Spinal cord (tissue), 10 donors: ENCODE data around the gene MACROD2. TPM values are rescaled to one million over a fixed set of nuclear protein-coding genes. Genes with fewer than 3 reads are reported as not detected.
"Not testable (repeated sequence)": the region's sequence is repeated elsewhere in the genome, so short reads cannot be mapped to it uniquely, and the experiment has no call there.

Experiments used
- DNase-seq, 6 donors: peaks; one replicate each; pipeline versions ENCODE4 v3.0.0 to v3.0.0-alpha.2; 2013 to 2015; ENCODE audit warnings: low spot score in 6 of 6, low read depth in 4 of 6
- H3K27ac ChIP-seq: one replicate; pipeline ENCODE4 v1.5.1; 2013; ENCODE audit warnings: low read depth, low read length, control low read depth
- H3K27me3 ChIP-seq: one replicate; pipeline ENCODE4 v1.6.1; 2013; ENCODE audit warnings: low read length; ENCODE audit not compliant: control insufficient read depth, insufficient read depth
- H3K36me3 ChIP-seq: one replicate; pipeline ENCODE4 v1.6.1; 2013; ENCODE audit warnings: low read length; ENCODE audit not compliant: control insufficient read depth, insufficient read depth
- H3K4me1 ChIP-seq: one replicate; pipeline ENCODE4 v1.6.1; 2013; ENCODE audit warnings: low read length; ENCODE audit not compliant: control insufficient read depth, insufficient read depth
- H3K4me3 ChIP-seq: one replicate; pipeline ENCODE4 v1.5.1; 2013; ENCODE audit warnings: low read depth, low read length, control low read depth
- H3K9me3 ChIP-seq: one replicate; pipeline ENCODE4 v1.6.1; 2013; ENCODE audit warnings: low read length; ENCODE audit not compliant: control insufficient read depth, insufficient read depth
- WGBS: methylation state at CpG from one replicate; pipeline ENCODE4 v1.1.5; 2013; ENCODE audit warnings: missing lambda C conversion rate; ENCODE audit not compliant: insufficient coverage; 5-methylcytosine and 5-hydroxymethylcytosine counted together
- polyA plus RNA-seq, 2 donors: library from polyadenylated mRNA; unstranded; fragments of 120-200 nt; gene quantifications; one replicate each; pipeline ENCODE4 v1.2.1, GENCODE V29; 2013; ENCODE audit not compliant: insufficient read length in 2 of 2
- total RNA-seq, 2 donors: library from RNA; depleted of rRNA in 1 of 2; stranded (reverse); fragments of 120-200 nt in 1 of 2; fragments of >200 nt in 1 of 2; gene quantifications; one replicate each; pipeline versions ENCODE4 v1.2.3 to v1.2.4, GENCODE V29; 2013 to 2014
- donor health status: healthy.

The MACROD2 gene
- total and polyA plus RNA-seq, 4 donors = 16.2 to 34.0 (median 23.6) TPM

DNA sequence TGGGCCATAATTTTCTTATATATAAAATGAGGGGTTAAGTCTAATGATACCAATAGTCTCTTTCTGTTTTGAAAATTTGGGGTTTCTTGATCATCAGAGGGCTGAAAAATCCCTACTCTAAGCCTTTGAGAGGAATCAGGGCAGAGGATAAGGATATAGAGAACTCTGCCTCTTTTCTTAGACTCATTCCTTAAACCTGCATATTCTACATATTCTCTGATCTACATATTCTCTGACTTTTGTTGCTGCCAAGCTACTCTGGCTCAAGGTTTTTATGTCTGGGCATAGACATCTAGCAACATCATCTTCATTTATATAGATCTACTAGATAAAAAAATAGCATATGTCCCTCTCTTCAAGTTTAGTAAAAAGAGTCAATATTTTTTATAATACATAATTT lies 270.9 kb downstream of the MACROD2 start:
- no peaks in the 10 kb centered on the region for H3K36me3 ChIP-seq
- H3K27me3 ChIP-seq = no peaks in the 10 kb centered on the region

DNA sequence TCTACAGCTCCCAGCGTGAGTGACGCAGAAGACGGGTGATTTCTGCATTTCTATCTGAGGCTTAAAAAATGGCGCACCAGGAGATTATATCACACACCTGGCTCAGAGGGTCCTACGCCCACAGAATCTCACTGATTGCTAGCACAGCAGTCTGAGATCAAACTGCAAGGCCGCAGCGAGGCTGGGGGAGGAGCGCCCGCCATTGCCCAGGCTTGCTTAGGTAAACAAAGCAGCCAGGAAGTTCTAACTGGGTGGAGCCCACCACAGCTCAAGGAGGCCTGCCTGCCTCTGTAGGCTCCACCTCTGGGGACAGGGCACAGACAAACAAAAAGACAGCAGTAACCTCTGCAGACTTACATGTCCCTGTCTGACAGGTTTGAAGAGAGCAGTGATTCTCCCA lies 275.4 kb downstream of the MACROD2 start:
- H3K27ac ChIP-seq, H3K36me3 ChIP-seq, H3K4me3 ChIP-seq, DNase-seq, H3K27me3 ChIP-seq, H3K9me3 ChIP-seq, H3K4me1 ChIP-seq: not testable (repeated sequence)
- WGBS = 96% methylated on average over 5 of the region's 9 CpGs

More for the DNA sequence above, 270.9 kb downstream of the MACROD2 start:
- H3K9me3 ChIP-seq = peaks cover 1% of the 10 kb centered on the region
- no peaks in the 10 kb centered on the region for H3K4me1 ChIP-seq
- no peak overlapping the region for H3K27ac ChIP-seq
- no peak for DNase-seq
- no peak overlapping the region for H3K4me3 ChIP-seq

DNA sequence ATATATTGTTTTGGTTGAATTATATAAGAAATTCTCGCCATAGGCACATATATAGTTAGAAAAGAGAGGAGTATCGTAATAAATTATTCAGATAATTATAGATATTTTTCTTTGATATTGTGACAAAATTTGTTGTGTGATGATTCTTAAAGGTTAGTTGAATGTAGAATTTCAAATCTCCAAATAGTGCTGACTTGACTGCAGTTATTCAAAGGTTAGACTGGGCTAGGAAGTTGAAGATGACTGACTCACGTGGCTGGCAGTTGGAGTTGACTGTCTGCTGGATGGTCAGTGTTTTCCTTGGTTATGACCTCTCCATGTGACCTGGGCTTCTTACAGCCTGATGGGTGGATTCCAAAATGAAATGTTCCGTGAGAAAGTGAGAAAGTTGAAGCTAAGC lies 286.8 kb downstream of the MACROD2 start:
- Histone ChIP-seq H3K4me3 (no peak overlapping the region), H3K4me1 (no peaks in the 10 kb centered on the region), H3K9me3 (no peaks in the 10 kb centered on the region), H3K36me3 (no peaks in the 10 kb centered on the region), H3K27ac (no peak overlapping the region), H3K27me3 (no peaks in the 10 kb centered on the region)
- no peak for DNase-seq
- 100% methylated on average over 2 of the region's 4 CpGs for WGBS

DNA sequence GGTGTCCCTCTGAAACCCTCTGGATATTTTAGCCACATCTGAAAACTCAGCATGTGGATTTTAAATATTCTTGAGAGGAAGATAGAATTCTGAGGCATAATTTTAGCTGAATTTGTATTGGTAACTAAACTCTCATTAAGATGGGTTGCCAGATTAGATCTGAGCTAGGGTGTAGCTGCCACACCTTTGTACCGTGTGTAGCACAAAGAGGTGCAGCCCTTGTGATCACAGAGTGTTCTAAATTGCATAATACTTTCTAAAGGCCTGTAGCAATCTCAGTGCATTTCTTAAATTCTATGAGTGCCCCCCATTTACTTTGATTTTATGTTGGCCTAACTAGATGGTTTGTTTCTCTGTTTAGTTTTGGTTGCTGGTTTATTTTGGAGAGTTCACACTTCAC lies 289.1 kb downstream of the MACROD2 start:
- WGBS = no CpG with 5 or more reads among the region's 1 CpG
- no peak for DNase-seq

DNA sequence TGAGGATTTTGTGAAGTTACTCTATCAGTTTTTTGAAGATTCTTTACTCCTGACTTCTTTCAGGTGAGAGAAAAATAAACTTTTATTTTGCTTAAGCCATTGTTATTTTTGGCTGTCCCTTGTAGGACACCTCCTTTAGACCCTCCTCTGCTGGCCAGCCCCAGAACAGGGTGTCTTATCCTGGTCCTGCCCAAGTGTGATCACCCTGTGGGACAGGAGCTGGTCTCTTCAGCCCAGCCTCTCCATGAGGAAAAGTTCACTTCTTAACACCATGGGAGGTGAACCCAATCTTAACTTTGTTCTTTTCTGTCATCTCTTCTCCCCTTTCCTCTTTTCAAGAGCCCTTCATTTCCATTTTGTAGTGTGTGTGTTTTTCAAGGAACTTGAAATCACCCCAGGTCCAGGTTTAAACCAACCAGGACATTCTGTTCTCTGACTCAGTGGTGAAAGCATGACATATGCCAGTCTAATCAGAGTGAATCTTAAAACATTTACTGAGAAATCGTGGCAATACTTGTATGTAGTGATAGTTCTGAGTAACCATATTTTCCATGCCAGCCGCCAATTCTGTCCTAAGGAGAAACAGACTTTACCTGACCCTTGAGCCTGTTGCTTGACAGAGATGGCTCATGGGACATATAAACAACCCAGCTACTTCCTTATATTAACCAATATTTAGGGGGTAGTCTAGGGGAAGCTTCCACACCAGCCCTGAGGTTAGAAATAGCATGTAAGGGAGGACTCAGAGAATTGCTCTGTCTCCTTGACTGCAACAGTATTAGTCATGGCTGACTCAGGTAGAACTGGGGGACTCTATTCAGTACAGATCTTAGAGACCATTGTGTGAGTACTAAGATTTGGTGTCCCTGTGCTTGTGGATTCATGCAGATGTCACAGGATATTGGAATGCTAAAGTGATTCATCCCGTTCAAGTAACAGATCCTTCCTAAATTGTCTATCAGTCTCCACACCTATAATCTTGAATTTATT lies 293.3 kb downstream of the MACROD2 start:
- no peaks in the 10 kb centered on the region for H3K9me3 ChIP-seq
- DNase-seq = no peak
- 83% methylated on average over 1 of the region's 3 CpGs for WGBS
- H3K36me3 ChIP-seq = no peaks in the 10 kb centered on the region
- no peak overlapping the region for H3K27ac ChIP-seq
- H3K27me3 ChIP-seq = no peaks in the 10 kb centered on the region
- H3K4me1 ChIP-seq = no peaks in the 10 kb centered on the region
- H3K4me3 ChIP-seq = no peak overlapping the region

More for the DNA sequence above, 289.1 kb downstream of the MACROD2 start:
- Histone ChIP-seq H3K9me3 (no peaks in the 10 kb centered on the region), H3K27me3 (no peaks in the 10 kb centered on the region), H3K4me3 (no peak overlapping the region), H3K4me1 (no peaks in the 10 kb centered on the region), H3K27ac (no peak overlapping the region), H3K36me3 (no peaks in the 10 kb centered on the region)

DNA sequence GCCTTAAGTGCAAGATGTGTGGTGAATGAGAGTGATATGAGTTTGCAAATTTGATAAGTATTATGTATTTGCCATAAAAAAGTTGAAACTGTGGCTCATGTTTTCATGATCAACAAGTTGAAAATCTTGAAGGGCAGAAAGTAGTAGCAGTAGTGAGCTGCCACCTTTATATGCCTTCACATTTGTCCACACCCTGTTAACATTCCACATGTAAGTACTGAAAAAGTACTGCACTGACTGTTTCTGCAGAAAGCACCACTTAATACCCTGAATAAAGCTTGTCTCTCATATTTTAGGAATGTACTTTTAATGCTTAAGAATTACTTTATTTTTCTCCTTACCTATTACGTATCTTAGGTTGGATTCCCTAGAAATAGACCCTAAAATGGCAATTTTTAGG lies 296.2 kb downstream of the MACROD2 start:
- no peak for DNase-seq
- Histone ChIP-seq H3K4me3 (no peak overlapping the region), H3K27me3 (no peaks in the 10 kb centered on the region), H3K4me1 (no peaks in the 10 kb centered on the region), H3K36me3 (no peaks in the 10 kb centered on the region), H3K9me3 (no peaks in the 10 kb centered on the region), H3K27ac (no peak overlapping the region)
- WGBS = no CpG with 5 or more reads among the region's 1 CpG

DNA sequence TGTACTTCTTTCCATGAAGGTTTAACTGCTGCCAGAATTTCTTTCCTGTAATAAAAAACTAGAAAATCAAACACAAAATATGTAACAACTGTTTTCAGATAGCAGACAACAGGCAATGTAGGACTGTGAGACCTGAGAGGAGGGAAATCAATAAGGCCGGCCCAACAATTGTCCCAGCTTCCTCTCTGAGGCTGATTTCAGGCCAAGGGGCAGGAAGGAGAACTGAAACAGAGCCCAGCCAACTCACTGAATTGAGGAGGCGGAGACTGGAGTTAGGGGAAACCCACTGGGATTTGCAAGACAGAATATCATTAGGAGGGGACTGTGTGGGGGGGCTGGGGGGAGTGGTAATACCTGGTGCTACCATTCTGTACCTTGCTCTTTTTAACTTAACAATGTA lies 299.9 kb downstream of the MACROD2 start:
- Histone ChIP-seq H3K36me3 (no peaks in the 10 kb centered on the region), H3K9me3 (no peaks in the 10 kb centered on the region), H3K27ac (no peak overlapping the region), H3K4me3 (no peak overlapping the region), H3K4me1 (no peaks in the 10 kb centered on the region), H3K27me3 (no peaks in the 10 kb centered on the region)
- WGBS = 37% methylated on average over 2 of the region's 2 CpGs
- DNase-seq = no peak

DNA sequence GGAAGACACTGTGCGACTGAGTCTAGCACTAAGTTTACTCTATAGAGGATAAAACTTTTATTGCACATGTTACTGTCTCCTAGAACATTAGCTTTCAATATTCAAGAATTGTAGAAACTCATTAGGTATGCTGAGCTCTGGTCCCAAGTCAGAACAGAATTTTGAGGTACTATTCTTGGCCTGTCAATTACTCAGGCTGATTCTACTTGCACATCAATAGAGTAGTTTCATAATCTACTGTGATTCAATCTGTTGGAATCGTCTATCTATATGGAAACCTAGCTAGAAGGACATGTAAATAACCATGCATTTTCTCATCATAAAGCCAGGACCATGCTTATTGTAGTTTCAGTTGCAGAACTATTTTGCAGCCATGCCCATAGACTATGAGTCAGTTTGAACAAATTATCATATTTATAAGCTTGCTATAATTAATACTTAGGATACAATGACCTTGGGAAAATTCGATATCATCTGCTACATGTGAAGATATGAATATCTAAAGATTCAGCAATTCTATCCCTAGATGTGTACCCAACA lies 300.5 kb downstream of the MACROD2 start:
- Histone ChIP-seq H3K9me3 (no peaks in the 10 kb centered on the region), H3K36me3 (no peaks in the 10 kb centered on the region), H3K27ac (no peak overlapping the region), H3K4me1 (no peaks in the 10 kb centered on the region), H3K27me3 (no peaks in the 10 kb centered on the region), H3K4me3 (no peak overlapping the region)
- DNase-seq = no peak
- WGBS = no CpG with 5 or more reads among the region's 3 CpGs

DNA sequence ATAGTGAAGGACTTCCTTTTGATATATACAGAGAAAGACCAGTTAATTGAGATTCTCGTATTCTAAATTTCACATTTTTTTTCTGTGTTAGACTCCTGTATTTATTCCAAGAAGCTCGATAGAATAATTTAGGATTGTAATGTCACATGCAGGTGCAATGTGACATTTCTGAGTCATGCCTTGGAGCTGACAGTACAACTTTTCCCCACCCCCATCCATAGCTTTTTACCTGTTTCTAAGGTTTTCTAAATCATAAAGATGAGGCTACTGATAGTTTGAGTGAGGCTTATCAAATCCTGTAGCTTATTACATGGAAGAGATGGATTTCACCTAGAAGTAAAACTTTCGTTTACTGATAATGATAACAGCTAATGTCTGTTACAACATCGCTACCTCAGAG lies 304.5 kb downstream of the MACROD2 start:
- Histone ChIP-seq H3K27ac (no peak overlapping the region), H3K27me3 (no peaks in the 10 kb centered on the region), H3K9me3 (no peaks in the 10 kb centered on the region), H3K4me3 (no peak overlapping the region), H3K4me1 (no peaks in the 10 kb centered on the region), H3K36me3 (no peaks in the 10 kb centered on the region)
- WGBS = no CpG with 5 or more reads among the region's 4 CpGs
- DNase-seq = no peak

DNA sequence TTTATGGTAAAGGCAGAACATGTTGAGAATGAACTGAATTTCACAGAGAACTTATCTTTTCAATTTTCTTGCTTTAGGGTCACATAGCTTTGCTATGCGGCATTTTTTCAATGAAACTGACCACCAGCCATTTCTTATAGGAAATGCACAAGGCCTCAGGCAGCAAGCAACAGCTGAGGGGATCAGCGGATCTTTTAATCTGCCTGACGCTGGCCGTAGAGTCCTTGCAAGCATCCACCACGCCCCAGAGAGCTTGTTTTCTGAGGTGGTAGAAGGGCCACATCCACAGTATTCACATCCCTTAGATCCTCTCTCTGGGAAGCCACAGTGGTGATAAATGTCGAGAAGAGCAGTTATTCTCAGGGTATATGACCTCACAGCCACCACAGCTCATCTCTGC lies 307.8 kb downstream of the MACROD2 start:
- Histone ChIP-seq H3K27me3 (no peaks in the 10 kb centered on the region), H3K4me1 (no peaks in the 10 kb centered on the region), H3K9me3 (no peaks in the 10 kb centered on the region), H3K36me3 (no peaks in the 10 kb centered on the region), H3K4me3 (no peak overlapping the region), H3K27ac (no peak overlapping the region)
- WGBS = 100% methylated on average over 1 of the region's 6 CpGs
- DNase-seq = no peak
